Activated CD8-positive, alpha-beta memory T cell treated with anti-CD3 and anti-CD28 coated beads for 36 hours (primary cell): ENCODE measurements around the gene ATP2A3. TPM values are rescaled to one million over a fixed set of nuclear protein-coding genes. Genes with fewer than 3 reads are reported as not detected.

Source experiments
- CTCF ChIA-PET: fragments of 350-600 bp; sonication (Branson Sonifier 250); formaldehyde crosslinking; loops from one replicate; lab custom pipeline; 2021; ENCODE audit warnings: antibody characterized with exemption; lab: Charles Lee
- POLR2A ChIA-PET: fragments of 350-600 bp; sonication (Branson Sonifier 250); formaldehyde crosslinking; loops from one replicate; lab custom pipeline; 2021; ENCODE audit warnings: antibody characterized with exemption; lab: Charles Lee
- total RNA-seq, 2 experiments: library from RNA; stranded (reverse); gene quantifications; one replicate each; pipeline ENCODE4 v1.2.3, GENCODE V29; 2021

The ATP2A3 gene
- total RNA-seq, 2 experiments from 2014 or later = 112 to 116 TPM

- ChIA-PET CTCF (interaction anchor here (1.0 to 1.1 kb wide), 2 partner anchors 83 to 163 kb away, joined by 3 to 6 read pairs; no protein-coding TSS in a partner anchor), POLR2A (no interaction called here)
Measured at GRCh38 chr17:3910420-3911270, 53.6 kb downstream of the ATP2A3 start.

GRCh38 chr17:3909257-3909656, 55.0 kb downstream of the ATP2A3 start:
- ChIA-PET POLR2A (no interaction called here), CTCF (no interaction called here)

GRCh38 chr17:3907483-3908216, 56.6 kb downstream of the ATP2A3 start:
- ChIA-PET CTCF (interaction anchor here (0.6 to 0.7 kb wide), 2 partner anchors 127 to 170 kb away, joined by 3 to 6 read pairs; no protein-coding TSS in a partner anchor), POLR2A (no interaction called here)

GRCh38 chr17:3906881-3907280, 57.4 kb downstream of the ATP2A3 start:
- ChIA-PET POLR2A (no interaction called here), CTCF (interaction anchor here (0.6 kb wide), 1 partner anchor 127 kb away, joined by 6 read pairs; no protein-coding TSS in a partner anchor)

- POLR2A ChIA-PET = no interaction called here
- CTCF ChIA-PET = interaction anchor here (1.0 to 3.0 kb wide), 2 partner anchors 9 to 170 kb away, joined by 3 to 16 read pairs; no protein-coding TSS in a partner anchor
Measured at GRCh38 chr17:3905017-3905520, 59.2 kb downstream of the ATP2A3 start.

GRCh38 chr17:3904501-3904900, 59.7 kb downstream of the ATP2A3 start:
- CTCF ChIA-PET = interaction anchor here (1.0 to 3.0 kb wide), 2 partner anchors 9 to 171 kb away, joined by 3 to 16 read pairs; no protein-coding TSS in a partner anchor
- POLR2A ChIA-PET = no interaction called here

GRCh38 chr17:3903881-3904290, 60.4 kb downstream of the ATP2A3 start:
- POLR2A ChIA-PET = no interaction called here
- CTCF ChIA-PET = interaction anchor here (3.0 kb wide), 1 partner anchor 10 kb away, joined by 16 read pairs; no protein-coding TSS in a partner anchor

- POLR2A ChIA-PET = no interaction called here
- CTCF ChIA-PET = interaction anchor here (3.0 kb wide), 1 partner anchor 11 kb away, joined by 16 read pairs; no protein-coding TSS in a partner anchor
Measured at GRCh38 chr17:3903051-3903825, 61.0 kb downstream of the ATP2A3 start.

- POLR2A ChIA-PET = interaction anchor here (0.6 kb wide), 1 partner anchor 32 kb away, joined by 3 read pairs; no protein-coding TSS in a partner anchor
- CTCF ChIA-PET = interaction anchor here (1.6 kb wide), 1 partner anchor 13 kb away, joined by 6 read pairs; no protein-coding TSS in a partner anchor
Measured at GRCh38 chr17:3900646-3901045, 63.6 kb downstream of the ATP2A3 start.

- CTCF ChIA-PET = interaction anchor here (2.7 kb wide), 1 partner anchor 16 kb away, joined by 7 read pairs; no protein-coding TSS in a partner anchor
- POLR2A ChIA-PET = no interaction called here
Measured at GRCh38 chr17:3897731-3898130, 66.5 kb downstream of the ATP2A3 start.

GRCh38 chr17:3896968-3897235, 67.3 kb downstream of the ATP2A3 start:
- ChIA-PET CTCF (interaction anchor here (2.7 kb wide), 1 partner anchor 17 kb away, joined by 7 read pairs; no protein-coding TSS in a partner anchor), POLR2A (interaction anchor here (0.6 kb wide), 1 partner anchor 961 kb away, joined by 5 read pairs; no protein-coding TSS in a partner anchor)

GRCh38 chr17:3896108-3896967, 67.9 kb downstream of the ATP2A3 start:
- POLR2A ChIA-PET = interaction anchor here (0.6 kb wide), 1 partner anchor 962 kb away, joined by 5 read pairs; no protein-coding TSS in a partner anchor
- CTCF ChIA-PET = interaction anchor here (0.8 to 2.7 kb wide), 2 partner anchors 18 to 70 kb away, joined by 3 to 7 read pairs; no protein-coding TSS in a partner anchor

- POLR2A ChIA-PET = interaction anchor here (0.7 kb wide), 1 partner anchor 52 kb away, joined by 4 read pairs; no protein-coding TSS in a partner anchor
- CTCF ChIA-PET = interaction anchor here (0.8 kb wide), 1 partner anchor 71 kb away, joined by 3 read pairs; no protein-coding TSS in a partner anchor
Measured at GRCh38 chr17:3895354-3895753, 68.9 kb downstream of the ATP2A3 start.

- ChIA-PET POLR2A (interaction anchor here (0.7 kb wide), 1 partner anchor 52 kb away, joined by 4 read pairs; no protein-coding TSS in a partner anchor), CTCF (interaction anchor here (1.2 to 2.1 kb wide), 3 partner anchors 19 to 115 kb away, joined by 3 to 8 read pairs (median 5); no protein-coding TSS in a partner anchor)
Measured at GRCh38 chr17:3894911-3895343, 69.3 kb downstream of the ATP2A3 start.

- ChIA-PET POLR2A (interaction anchor here (1.5 kb wide), 1 partner anchor 71 kb away, joined by 5 read pairs; no protein-coding TSS in a partner anchor), CTCF (interaction anchor here (0.8 to 2.1 kb wide), 6 partner anchors 18 to 116 kb away, joined by 3 to 8 read pairs (median 4); no protein-coding TSS in a partner anchor)
Measured at GRCh38 chr17:3894188-3894587, 70.0 kb downstream of the ATP2A3 start.

GRCh38 chr17:3893720-3894116, 70.5 kb downstream of the ATP2A3 start:
- CTCF ChIA-PET = interaction anchor here (0.8 to 2.1 kb wide), 6 partner anchors 19 to 116 kb away, joined by 3 to 8 read pairs (median 4); no protein-coding TSS in a partner anchor
- POLR2A ChIA-PET = interaction anchor here (1.5 kb wide), 1 partner anchor 71 kb away, joined by 5 read pairs; no protein-coding TSS in a partner anchor
